Left lung (tissue), 10 donors: Measurements from ENCODE around the gene OR10A5. TPM values are rescaled to one million over a fixed set of nuclear protein-coding genes. Genes with fewer than 3 reads are reported as not detected.
"Not testable (repeated sequence)": the region's sequence is repeated elsewhere in the genome, so short reads cannot be mapped to it uniquely, and the experiment has no call there.

Experiments
- ATAC-seq: fragments of 200-7000 bp; cut with Tn5 transposase; one replicate; pipeline ENCODE4 v1.9.1; 2020; ENCODE audit warnings: moderate library complexity
- DNase-seq, 4 donors: peaks; one replicate each; pipeline ENCODE4 v3.0.0-alpha.2; 2013 to 2020
- H3K27ac ChIP-seq, 2 donors: fragments of 200-600 bp; sonication (generic) in 1 of 2; one replicate each; pipeline versions ENCODE4 v1.5.0 to v1.8.0; 2020 to 2021
- H3K27me3 ChIP-seq, 2 donors: fragments of 200-600 bp; sonication (generic) in 1 of 2; one replicate each; pipeline versions ENCODE4 v1.5.0 to v1.8.0; 2020 to 2021
- H3K36me3 ChIP-seq, 2 donors: fragments of 200-600 bp; sonication (generic) in 1 of 2; one replicate each; pipeline versions ENCODE4 v1.5.0 to v1.8.0; 2020 to 2021
- H3K4me1 ChIP-seq, 2 donors: fragments of 200-600 bp; one replicate each; pipeline ENCODE4 v1.8.0; 2021
- H3K4me3 ChIP-seq, 2 donors: fragments of 200-600 bp; sonication (generic) in 1 of 2; one replicate each; pipeline versions ENCODE4 v1.5.0 to v1.8.0; 2020 to 2021; ENCODE audit warnings: mild to moderate bottlenecking in 1 of 2
- H3K9me3 ChIP-seq, 2 donors: fragments of 200-600 bp; sonication (generic) in 1 of 2; one replicate each; pipeline versions ENCODE4 v1.5.0 to v1.8.0; 2020 to 2021
- intact Hi-C, 2 donors: fragments of 100-400 bp; cut with DNase I; formaldehyde crosslinking; loops; one replicate each; pipeline versions ENCODE4 v1.11.2 to v1.14.2; 2022
- polyA plus RNA-seq, 6 donors: library from polyadenylated mRNA; unstranded; fragments of 120-200 nt; gene quantifications; one replicate each; pipeline ENCODE4 v1.2.1, GENCODE V29; 2013; ENCODE audit not compliant: insufficient read length in 6 of 6
- total RNA-seq, 2 donors: library from RNA; stranded (reverse); fragmentation: NEBNext Ultra II Directional; extraction: Animal tissue kit (Norgen Biotek cat#: 25700); gene quantifications; one replicate each; pipeline ENCODE4 v1.2.1, GENCODE V29; 2021
- TF ChIP-seq, protein P1 (sequence below), 2 donors: fragments of 200-600 bp; sonication (generic) in 1 of 2; IDR thresholded peaks; one replicate each; pipeline versions ENCODE4 v1.5.0 to v1.8.0; 2021; ENCODE audit warnings: antibody characterized with exemption in 2 of 2
- donor health status: DM: no; HTN: yes; CAD: no.
- donor health status: DM: no; HTN: no; CAD: no.

The OR10A5 gene
- total and polyA plus RNA-seq, 8 donors, result not detected

DNA sequence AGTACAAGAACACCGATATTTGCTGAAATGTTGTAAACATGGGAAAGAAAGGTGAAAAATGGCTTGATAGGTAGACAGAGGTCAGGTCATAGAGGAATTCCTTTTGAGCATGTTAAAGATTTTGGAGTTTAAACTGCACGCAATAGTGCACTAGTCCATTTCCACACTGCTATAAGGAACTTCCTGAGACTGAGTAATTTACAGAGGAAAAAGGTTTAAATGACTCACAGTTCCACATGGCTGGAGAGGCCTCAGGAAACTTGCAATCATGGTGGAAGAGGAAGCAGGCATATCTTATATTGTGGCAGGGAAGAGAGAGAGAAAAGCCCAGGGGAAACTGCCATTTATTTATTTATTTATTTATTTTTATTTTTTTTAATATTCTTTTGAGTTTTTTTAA, 5.0 kb downstream of the OR10A5 start:
- peaks cover 5 to 26% of the 10 kb centered on the region in 2 donors for H3K9me3 ChIP-seq
- H3K4me1 ChIP-seq, result no peaks in the 10 kb centered on the region
- TF ChIP-seq, protein P1, sequence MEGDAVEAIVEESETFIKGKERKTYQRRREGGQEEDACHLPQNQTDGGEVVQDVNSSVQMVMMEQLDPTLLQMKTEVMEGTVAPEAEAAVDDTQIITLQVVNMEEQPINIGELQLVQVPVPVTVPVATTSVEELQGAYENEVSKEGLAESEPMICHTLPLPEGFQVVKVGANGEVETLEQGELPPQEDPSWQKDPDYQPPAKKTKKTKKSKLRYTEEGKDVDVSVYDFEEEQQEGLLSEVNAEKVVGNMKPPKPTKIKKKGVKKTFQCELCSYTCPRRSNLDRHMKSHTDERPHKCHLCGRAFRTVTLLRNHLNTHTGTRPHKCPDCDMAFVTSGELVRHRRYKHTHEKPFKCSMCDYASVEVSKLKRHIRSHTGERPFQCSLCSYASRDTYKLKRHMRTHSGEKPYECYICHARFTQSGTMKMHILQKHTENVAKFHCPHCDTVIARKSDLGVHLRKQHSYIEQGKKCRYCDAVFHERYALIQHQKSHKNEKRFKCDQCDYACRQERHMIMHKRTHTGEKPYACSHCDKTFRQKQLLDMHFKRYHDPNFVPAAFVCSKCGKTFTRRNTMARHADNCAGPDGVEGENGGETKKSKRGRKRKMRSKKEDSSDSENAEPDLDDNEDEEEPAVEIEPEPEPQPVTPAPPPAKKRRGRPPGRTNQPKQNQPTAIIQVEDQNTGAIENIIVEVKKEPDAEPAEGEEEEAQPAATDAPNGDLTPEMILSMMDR (IDR thresholded peaks at IDR 0.05), result no peak
- H3K4me3 ChIP-seq, result no peak overlapping the region
- ATAC-seq (no peak), DNase-seq (no peak)
- no peaks in the 10 kb centered on the region for H3K36me3 ChIP-seq
- H3K27ac ChIP-seq, result no peak overlapping the region
- intact Hi-C loops, result no loop called here
- no peaks in the 10 kb centered on the region for H3K27me3 ChIP-seq

DNA sequence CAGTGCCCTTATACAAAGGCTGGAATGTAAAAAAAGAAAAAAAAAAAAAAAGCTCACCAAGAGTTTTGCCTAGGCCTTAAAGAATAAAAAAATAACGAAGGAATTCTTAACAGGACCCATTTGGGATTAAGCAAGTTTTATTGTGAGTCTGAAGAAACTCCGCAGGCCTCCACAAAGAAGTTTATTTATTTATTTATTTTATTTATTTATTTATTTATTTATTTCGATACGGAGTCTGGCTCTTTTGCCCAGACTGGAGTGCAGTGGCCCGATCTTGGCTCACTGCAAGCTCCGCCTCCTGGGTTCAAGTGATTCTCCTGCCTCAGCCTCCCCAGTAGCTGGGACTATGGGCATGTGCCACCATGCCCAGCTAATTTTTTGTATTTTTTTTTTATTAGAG, 9.3 kb downstream of the OR10A5 start:
- H3K4me3 ChIP-seq, H3K27ac ChIP-seq, intact Hi-C loops, DNase-seq, H3K4me1 ChIP-seq, H3K36me3 ChIP-seq, ATAC-seq, H3K27me3 ChIP-seq: not testable (repeated sequence)
- peaks cover 5 to 26% of the 10 kb centered on the region in 2 donors for H3K9me3 ChIP-seq

DNA sequence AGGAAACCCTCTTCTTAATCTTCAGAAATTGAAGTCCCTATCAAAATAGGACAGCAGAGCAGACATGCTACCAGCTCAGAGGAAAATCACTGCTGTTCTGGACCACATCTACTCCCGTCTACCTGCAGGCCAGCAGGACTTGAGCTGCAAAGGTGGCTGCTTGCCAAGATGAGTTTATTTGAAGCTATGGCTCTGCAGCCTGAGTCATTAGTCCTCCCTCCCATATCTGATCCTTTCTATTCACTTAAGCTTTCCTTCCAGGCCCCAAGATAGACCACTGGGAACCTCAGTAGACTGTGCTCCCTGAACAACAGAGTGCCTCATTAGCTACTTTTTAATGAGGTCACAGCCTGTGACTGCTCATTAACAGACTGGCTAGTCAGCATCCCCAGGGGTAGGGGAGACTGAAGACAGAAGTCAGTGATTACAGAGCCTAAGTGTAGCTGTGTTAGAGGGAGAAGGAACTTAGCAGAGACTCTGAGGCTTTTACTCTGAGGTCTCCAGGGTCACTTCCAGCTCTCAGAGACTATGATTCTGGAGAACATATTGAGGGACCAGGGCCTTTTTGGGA, 10.6 kb downstream of the OR10A5 start:
- Histone ChIP-seq H3K4me3 (no peak overlapping the region), H3K27me3 (no peaks in the 10 kb centered on the region), H3K4me1 (no peaks in the 10 kb centered on the region), H3K9me3 (peaks cover 5 to 26% of the 10 kb centered on the region in 2 donors), H3K27ac (no peak overlapping the region), H3K36me3 (no peaks in the 10 kb centered on the region)
- peak in 1 of 4 donors; percentile 1 for DNase-seq
- TF ChIP-seq, protein P1 (IDR thresholded peaks at IDR 0.05), result no peak
- ATAC-seq, result no peak
- intact Hi-C loops, result no loop called here

DNA sequence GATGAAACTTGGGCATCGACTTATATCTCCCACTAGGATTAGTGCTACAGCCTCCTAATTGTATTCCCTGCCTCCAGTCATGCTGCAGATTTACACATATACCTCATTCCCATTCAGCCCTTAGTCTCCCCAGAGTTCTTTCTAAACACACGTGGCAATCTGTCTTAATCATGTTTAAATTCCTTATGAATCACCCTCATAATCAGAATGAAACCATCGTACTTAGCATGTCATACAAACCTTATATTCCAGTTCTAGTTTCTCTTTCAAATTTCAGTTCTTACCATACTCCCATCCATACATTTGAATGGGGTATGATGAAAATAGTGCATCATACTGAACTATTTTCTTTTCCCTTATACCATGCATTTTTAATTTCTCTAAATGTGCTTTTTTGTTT, 11.4 kb downstream of the OR10A5 start:
- ATAC-seq, result no peak
- Histone ChIP-seq H3K4me3 (no peak overlapping the region), H3K36me3 (no peaks in the 10 kb centered on the region), H3K4me1 (no peaks in the 10 kb centered on the region), H3K27ac (no peak overlapping the region), H3K9me3 (peaks cover 5 to 23% of the 10 kb centered on the region in 2 donors), H3K27me3 (no peaks in the 10 kb centered on the region)
- no peak for DNase-seq
- TF ChIP-seq, protein P1 (IDR thresholded peaks at IDR 0.05), result no peak
- intact Hi-C loops, result no loop called here

DNA sequence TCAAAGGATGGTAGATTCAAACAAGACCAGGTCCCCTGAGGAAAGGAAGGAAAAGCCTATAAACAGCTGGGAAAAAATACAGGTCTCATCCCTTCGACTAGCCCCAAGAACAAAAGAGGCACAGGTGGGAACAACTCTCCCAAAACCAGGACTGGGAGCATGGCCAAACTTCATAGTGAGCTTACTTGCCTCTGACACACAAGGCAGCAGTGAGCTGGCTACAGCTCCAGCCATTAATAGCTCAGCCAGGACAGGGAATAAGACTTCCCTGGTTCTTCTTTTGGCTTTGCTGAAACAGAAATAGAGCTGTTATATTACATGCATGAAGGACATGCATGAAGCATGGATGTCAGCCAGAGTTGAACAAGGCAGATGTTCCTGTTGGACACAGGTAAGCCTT, 17.5 kb downstream of the OR10A5 start, which contains the start of gene OR10A2:
OR10A2 (plus strand) TSS at position 97 of the 400 bp plus-strand sequence. CDS start 6,698 bp downstream, outside the sequence.
- no peaks in the 10 kb centered on the region for H3K9me3 ChIP-seq
- TF ChIP-seq, protein P1 (IDR thresholded peaks at IDR 0.05), result no peak
- no peak within 1 kb of the TSS for H3K27ac ChIP-seq
- intact Hi-C loops, result no loop called here
- ATAC-seq (no peak), DNase-seq (no peak)
- no peaks in the 10 kb centered on the region for H3K36me3 ChIP-seq
- no peaks in the 10 kb centered on the region for H3K27me3 ChIP-seq
- no peaks in the 10 kb centered on the region for H3K4me1 ChIP-seq
- no peak within 1 kb of the TSS for H3K4me3 ChIP-seq

DNA sequence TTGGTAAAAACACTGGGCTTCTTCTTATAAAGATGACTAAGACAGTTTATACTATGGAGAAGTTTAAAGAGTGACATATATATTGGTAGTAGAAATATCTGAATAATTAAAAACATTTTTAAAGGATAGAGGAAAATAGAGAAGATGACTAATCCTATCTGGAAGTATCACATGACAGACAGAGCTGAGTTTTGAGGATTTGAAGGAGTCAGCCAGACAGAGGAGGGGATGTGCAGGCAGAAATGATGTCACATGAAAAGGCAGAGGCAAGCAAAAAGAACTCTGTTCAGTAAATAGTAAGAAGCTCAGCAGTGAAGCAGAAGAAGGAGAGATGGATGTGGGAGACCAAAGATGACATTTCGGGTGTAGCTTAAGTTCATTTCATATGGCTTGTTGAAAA, 19.0 kb downstream of the OR10A5 start:
- intact Hi-C loops, result no loop called here
- no peak overlapping the region for H3K27ac ChIP-seq
- ATAC-seq, result no peak

More for the DNA sequence above, 19.0 kb downstream of the OR10A5 start:
- Histone ChIP-seq H3K4me3 (no peak overlapping the region), H3K4me1 (no peaks in the 10 kb centered on the region), H3K9me3 (no peaks in the 10 kb centered on the region), H3K36me3 (no peaks in the 10 kb centered on the region), H3K27me3 (no peaks in the 10 kb centered on the region)
- TF ChIP-seq, protein P1 (IDR thresholded peaks at IDR 0.05), result no peak
- no peak for DNase-seq
